Kidney epithelial cell (primary cell): Measurements from ENCODE around the gene RGS14. TPM values are rescaled to one million over a fixed set of nuclear protein-coding genes. Genes with fewer than 3 reads are reported as not detected.
"Not testable (repeated sequence)": the region's sequence is repeated elsewhere in the genome, so short reads cannot be mapped to it uniquely, and the experiment has no call there.

Source experiments
- DNase-seq: peaks from one replicate; pipeline ENCODE4 v3.0.0-alpha.2; 2010; ENCODE audit warnings: low read depth
- H3K27me3 ChIP-seq: 2 replicates; pipeline ENCODE4 v1.6.0; 2011; ENCODE audit warnings: low read length; ENCODE audit not compliant: control insufficient read depth, insufficient read depth
- H3K36me3 ChIP-seq: 2 replicates; pipeline ENCODE4 v1.5.1; 2011; ENCODE audit warnings: low read length; ENCODE audit not compliant: control insufficient read depth, insufficient read depth
- H3K4me3 ChIP-seq: 2 replicates; pipeline ENCODE4 v1.5.1; 2011; ENCODE audit warnings: low read depth, mild to moderate bottlenecking, control low read depth, low read length
- total RNA-seq: library from RNA; depleted of rRNA; stranded (reverse); fragments of >200 nt; gene quantifications from 2 replicates; pipeline ENCODE4 v1.2.3, GENCODE V29; 2015
- TF ChIP-seq, protein P1 (sequence below): IDR thresholded peaks from 2 replicates; pipeline ENCODE4 v1.5.1; 2011; ENCODE audit warnings: mild to moderate bottlenecking, moderate library complexity, low read length, control low read depth, inconsistent platforms; ENCODE audit not compliant: insufficient read depth, poor library complexity, severe bottlenecking

RGS14 gene
- total RNA-seq, 1 donor from 2014 or later: 14.5 TPM

DNA sequence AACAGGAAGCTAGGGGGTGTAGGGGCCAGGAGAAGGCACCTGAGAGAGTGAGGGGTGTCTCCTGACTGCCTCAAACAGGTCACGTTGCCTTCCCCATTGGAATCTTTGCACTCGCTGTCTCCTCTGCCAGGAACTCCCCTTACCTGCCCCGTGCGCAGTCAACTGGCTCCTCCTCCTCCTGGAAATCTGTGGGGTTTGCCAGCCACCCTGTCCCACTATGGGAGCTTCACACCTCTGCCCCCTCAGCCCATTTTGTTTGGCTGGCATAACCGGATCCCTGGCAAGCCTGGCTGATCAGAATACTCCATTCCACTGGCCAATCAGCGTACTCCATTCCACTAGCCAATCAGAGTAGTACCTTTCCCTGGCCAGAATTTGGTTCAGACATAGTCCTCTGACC is 16.1 kb downstream of the RGS14 start:
- TF ChIP-seq, protein P1, sequence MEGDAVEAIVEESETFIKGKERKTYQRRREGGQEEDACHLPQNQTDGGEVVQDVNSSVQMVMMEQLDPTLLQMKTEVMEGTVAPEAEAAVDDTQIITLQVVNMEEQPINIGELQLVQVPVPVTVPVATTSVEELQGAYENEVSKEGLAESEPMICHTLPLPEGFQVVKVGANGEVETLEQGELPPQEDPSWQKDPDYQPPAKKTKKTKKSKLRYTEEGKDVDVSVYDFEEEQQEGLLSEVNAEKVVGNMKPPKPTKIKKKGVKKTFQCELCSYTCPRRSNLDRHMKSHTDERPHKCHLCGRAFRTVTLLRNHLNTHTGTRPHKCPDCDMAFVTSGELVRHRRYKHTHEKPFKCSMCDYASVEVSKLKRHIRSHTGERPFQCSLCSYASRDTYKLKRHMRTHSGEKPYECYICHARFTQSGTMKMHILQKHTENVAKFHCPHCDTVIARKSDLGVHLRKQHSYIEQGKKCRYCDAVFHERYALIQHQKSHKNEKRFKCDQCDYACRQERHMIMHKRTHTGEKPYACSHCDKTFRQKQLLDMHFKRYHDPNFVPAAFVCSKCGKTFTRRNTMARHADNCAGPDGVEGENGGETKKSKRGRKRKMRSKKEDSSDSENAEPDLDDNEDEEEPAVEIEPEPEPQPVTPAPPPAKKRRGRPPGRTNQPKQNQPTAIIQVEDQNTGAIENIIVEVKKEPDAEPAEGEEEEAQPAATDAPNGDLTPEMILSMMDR: no peak
- H3K4me3 ChIP-seq: no peak overlapping the region
- no peaks in the 10 kb centered on the region for H3K27me3 ChIP-seq
- DNase-seq: no peak
- H3K36me3 ChIP-seq: no peaks in the 10 kb centered on the region

DNA sequence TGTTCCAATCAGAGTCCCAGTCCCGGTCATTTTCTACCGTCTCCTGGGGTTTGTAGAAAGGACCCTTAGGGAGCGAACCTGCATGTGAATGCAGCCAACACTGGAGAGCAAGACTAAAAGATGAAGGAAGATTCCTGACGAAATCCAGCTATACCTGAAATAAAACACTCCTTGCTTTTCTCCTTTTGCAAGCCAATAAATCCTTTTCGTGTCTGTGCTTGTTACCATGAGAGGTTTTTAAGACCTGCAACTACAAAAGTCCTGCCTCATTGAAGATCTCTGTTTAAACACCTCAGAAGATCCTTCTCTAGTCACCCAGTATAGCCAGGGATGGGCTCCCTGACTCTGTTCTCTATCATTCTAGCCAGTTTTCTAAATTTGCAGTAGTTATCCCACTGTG is 16.5 kb downstream of the RGS14 start:
- Histone ChIP-seq H3K27me3 (no peaks in the 10 kb centered on the region), H3K4me3 (no peak overlapping the region), H3K36me3 (no peaks in the 10 kb centered on the region)
- TF ChIP-seq, protein P1: no peak
- no peak for DNase-seq

DNA sequence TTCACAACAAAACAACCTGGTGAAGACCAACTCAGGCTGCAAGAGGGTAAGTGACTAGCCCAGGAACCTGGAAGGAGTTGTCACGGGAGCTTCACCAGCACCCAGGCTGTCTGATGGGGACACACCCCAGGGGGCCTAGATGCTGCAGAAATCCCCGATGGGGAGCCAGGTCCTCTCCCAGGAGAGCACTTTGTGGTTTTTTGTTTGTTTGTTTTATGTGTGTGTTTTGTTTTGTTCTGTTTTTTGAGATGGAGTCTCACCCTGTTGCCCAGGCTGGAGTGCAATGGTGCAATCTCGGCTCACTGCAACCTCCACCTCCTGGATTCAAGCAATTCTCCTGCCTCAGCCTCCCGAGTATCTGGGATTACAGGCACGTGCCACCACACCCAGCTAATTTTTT is 17.8 kb downstream of the RGS14 start:
- DNase-seq, H3K27me3 ChIP-seq, H3K4me3 ChIP-seq, H3K36me3 ChIP-seq: not testable (repeated sequence)

DNA sequence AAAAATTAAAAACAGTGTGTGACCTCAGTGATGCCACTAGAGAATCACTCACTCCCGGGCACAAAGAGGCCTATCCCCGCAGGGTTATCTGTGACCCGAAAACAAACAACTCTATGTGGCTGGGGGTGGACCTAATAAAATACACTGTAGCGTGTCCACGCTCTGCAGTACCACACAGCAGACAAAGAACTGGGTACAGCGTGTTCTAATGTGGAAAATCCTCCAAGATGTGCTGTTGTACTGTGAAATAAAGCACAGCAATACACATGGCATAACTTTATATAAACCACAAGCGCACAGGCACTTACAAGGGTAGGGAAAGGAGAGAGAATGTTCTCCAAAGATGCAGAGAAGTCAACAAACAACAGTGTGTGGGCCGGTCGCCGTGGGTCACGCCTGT is 18.4 kb downstream of the RGS14 start:
- H3K36me3 ChIP-seq: no peaks in the 10 kb centered on the region
- no peak overlapping the region for H3K4me3 ChIP-seq
- H3K27me3 ChIP-seq: no peaks in the 10 kb centered on the region
- TF ChIP-seq, protein P1: no peak
- no peak for DNase-seq

DNA sequence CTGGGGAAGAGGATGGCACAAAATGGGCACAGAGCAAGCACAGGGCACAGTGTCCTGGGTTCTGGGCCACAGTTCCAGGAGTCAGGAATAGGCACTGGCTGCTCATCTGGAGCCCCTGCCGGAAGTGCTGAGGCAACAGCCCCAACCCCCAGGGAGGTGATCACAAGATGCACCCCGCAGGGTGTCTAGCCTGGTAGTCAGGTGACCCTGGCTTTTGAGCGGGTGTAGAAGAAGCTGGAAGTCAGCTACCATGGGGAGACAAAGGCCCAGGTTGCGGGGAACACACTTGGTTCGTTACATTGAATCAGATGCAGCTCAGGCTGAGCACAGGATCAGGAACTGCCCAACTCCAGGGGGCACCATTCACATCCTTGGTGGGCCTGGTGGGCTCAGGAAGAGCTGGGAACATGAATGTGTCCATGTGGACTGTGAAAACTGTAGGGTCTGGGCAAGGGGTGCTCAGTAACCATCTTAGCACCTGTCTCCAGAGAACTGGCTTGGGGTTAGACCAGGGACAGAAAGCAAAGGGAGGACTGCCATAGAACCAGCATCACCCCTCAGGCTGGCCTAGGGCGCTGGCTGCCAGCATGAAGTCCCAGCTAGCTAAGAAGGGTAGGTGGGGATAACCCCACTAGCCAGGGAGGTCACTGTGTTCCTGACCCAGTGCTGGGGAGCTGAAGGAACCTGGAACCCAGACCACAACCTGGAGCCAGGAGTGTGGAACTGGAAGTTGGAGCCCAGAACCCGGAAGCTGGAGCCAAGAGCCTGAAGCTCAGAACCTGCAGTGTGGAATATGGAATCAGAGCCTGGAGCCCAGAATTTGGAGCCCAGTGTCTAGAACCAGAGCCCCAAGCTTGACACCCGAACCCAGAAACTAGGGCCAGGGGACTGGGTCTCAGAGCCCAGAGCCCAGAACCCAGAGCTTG is 20.4 kb downstream of the RGS14 start:
- H3K27me3 ChIP-seq: peaks cover 7% of the 10 kb centered on the region
- no peak for DNase-seq
- H3K36me3 ChIP-seq: no peaks in the 10 kb centered on the region
- H3K4me3 ChIP-seq: no peak overlapping the region
- TF ChIP-seq, protein P1: no peak

DNA sequence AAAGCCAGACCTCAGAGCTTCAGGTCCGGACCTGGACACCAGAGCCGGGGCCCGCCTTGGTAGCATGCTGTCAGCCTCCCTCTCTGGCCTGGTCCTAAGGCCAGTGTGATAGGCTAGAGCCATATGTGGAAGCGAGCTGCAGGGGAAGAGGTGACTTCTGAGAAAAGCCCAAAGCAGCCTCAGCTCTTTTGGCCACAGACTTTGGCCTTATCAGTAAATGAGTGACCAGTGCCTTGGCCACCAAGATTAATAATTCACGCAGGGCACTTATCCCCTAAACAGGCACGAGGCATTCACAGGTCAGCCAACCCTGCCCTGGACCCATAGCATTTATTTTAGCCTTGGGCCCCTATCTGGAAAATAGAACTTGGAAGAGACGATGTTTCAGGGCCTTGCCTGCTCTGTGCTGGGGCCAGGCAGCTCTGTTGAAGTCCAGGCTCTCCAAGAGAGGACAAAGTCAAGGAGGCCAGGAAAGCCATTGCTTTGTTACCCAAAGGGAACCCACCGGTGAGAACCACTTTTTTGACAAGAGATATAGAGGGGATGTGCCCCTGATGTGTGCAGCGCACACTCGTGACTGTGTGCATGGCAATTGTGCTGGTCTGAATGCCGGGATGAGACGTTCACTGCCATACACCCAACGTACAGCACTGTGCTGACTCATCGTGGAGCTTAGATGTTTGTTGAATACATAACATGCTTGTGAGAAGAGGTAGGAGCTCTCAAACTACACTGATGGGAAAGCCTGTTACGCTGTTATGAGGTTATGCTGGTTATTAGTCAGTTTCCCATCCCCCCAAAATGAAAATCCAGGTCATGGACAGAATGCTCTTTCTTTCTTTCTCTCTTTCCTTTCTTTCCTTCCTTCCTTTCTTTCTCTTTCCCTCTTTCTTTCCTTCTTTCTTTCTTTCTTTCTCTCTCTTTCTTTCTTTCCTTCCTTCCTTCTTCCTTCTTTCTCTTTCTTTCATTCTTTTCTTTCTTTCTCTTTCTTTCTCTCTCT is 21.5 kb downstream of the RGS14 start:
- Histone ChIP-seq H3K4me3 (no peak overlapping the region), H3K27me3 (peaks cover 10% of the 10 kb centered on the region), H3K36me3 (no peaks in the 10 kb centered on the region)
- TF ChIP-seq, protein P1: no peak
- DNase-seq: peak; percentile 59
